WERI-Rb-1 (cell line): ENCODE measurements around the gene UBR3.
"Not testable (repeated sequence)": the region's sequence is repeated elsewhere in the genome, so short reads cannot be mapped to it uniquely, and the experiment has no call there.

Experiments
- DNase-seq: peaks from one replicate; pipeline ENCODE4 v3.0.0-alpha.2; 2020
- H3K27ac ChIP-seq: fragments of 250-450 bp; sonication (Bioruptor Pico); 2 replicates; pipeline ENCODE4 v1.5.1; 2020; ENCODE audit warnings: mild to moderate bottlenecking, moderate library complexity
- H3K27me3 ChIP-seq: fragments of 250-450 bp; sonication (Bioruptor Pico); 2 replicates; pipeline ENCODE4 v1.5.1; 2021; ENCODE audit warnings: mild to moderate bottlenecking, low read depth, moderate library complexity; ENCODE audit not compliant: insufficient read depth, severe bottlenecking
- H3K36me3 ChIP-seq: fragments of 250-450 bp; sonication (Bioruptor Pico); 2 replicates; pipeline ENCODE4 v1.5.1; 2020; ENCODE audit warnings: mild to moderate bottlenecking, moderate library complexity
- H3K4me3 ChIP-seq: 2 replicates; pipeline ENCODE4 v1.5.1; 2011; ENCODE audit warnings: low read depth, mild to moderate bottlenecking, control low read depth, low read length
- H3K9me3 ChIP-seq: fragments of 250-450 bp; sonication (Bioruptor Pico); 2 replicates; pipeline ENCODE4 v1.5.1; 2021; ENCODE audit warnings: mild to moderate bottlenecking, moderate library complexity; ENCODE audit not compliant: severe bottlenecking
- CTCF ChIP-seq: IDR thresholded peaks from 2 replicates; pipeline ENCODE4 v1.5.1; 2011; ENCODE audit warnings: low read depth, mild to moderate bottlenecking, control low read depth, inconsistent platforms, low read length

UBR3 gene

DNA sequence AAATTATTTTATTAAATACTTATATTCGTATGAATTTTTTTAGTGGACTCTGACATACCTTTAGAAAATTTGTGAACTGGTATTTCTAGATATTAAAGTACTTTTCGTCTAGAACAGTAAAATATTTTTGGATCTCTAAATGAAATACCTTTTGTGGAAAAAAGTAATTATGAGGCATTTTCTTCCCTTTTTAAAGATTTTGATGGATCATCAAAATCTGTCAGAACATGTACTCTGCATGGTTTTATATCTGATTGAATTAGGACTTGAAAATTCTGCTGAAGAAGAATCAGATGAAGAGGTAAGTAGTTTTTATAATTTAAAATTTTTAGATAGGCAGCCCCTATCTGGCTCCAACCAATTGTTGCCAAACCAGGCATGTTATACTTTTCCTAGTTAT, 118.8 kb downstream of the UBR3 start:
- Histone ChIP-seq H3K27me3 (no peaks in the 10 kb centered on the region), H3K9me3 (no peaks in the 10 kb centered on the region), H3K36me3 (peaks cover 7% of the 10 kb centered on the region; the same call in 1 of the 2 replicates), H3K27ac (no peak overlapping the region), H3K4me3 (no peak overlapping the region)
- no peak for TF ChIP-seq CTCF
- no peak for DNase-seq

DNA sequence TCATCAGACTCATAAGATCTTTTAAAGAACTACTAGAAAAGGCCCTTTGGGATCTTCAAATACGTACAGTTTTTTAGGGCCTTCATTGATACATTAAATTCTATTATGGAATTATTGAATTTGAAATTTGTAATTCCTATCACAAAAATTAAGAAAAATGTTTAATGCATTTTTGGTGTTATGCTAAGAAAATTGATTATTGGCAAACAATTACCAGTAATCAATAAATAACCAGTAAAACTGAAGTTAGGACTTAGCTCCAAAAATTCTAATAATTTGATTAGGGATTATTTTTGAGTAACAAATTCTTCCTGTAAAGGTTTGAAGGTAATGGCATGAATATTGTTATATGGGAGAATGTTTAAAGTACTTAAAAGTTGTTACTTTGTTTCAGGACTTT, 119.3 kb downstream of the UBR3 start:
- no peak for TF ChIP-seq CTCF
- no peak for DNase-seq
- Histone ChIP-seq H3K27ac (no peak overlapping the region), H3K27me3 (no peaks in the 10 kb centered on the region), H3K9me3 (no peaks in the 10 kb centered on the region), H3K36me3 (peaks cover 7% of the 10 kb centered on the region; the same call in 1 of the 2 replicates), H3K4me3 (no peak overlapping the region)

DNA sequence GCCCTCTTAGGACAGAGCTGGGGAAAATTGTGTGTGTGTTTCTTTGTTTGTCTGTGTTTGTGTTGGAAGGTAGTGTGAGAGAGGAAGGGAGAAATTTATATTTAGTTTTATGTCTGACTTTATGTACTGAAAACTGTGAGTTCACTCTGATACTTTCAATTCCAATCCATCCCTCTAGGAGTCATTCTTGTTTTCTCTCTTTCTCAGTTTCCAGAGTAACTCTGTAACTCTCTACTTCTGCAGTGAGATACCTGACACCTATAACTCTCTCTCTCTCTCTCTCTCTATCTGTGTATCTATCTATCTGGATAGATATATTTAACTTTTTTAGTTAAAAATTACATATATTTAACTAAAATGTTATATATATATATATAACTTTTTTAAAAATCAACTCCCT, 128.7 kb downstream of the UBR3 start:
- H3K27me3 ChIP-seq = no peaks in the 10 kb centered on the region

GRCh38 chr2:169957219-169957618, 130.0 kb downstream of the UBR3 start:
- peaks cover 13% of the 10 kb centered on the region for H3K36me3 ChIP-seq
- not testable (repeated sequence) for H3K27ac ChIP-seq, H3K27me3 ChIP-seq, DNase-seq, H3K4me3 ChIP-seq, H3K9me3 ChIP-seq

More for the DNA sequence above, 128.7 kb downstream of the UBR3 start:
- Histone ChIP-seq H3K36me3 (peaks cover 13% of the 10 kb centered on the region), H3K9me3 (no peaks in the 10 kb centered on the region), H3K27ac (no peak overlapping the region), H3K4me3 (no peak overlapping the region)
- TF ChIP-seq CTCF = no peak
- DNase-seq = no peak

- Histone ChIP-seq H3K36me3 (peaks cover 18% of the 10 kb centered on the region), H3K27ac (no peak overlapping the region; the same call in 1 of the 2 replicates)
- DNase-seq = no peak
Observed at GRCh38 chr2:169961911-169962310, 134.7 kb downstream of the UBR3 start.

GRCh38 chr2:169963786-169964185, 136.5 kb downstream of the UBR3 start:
- DNase-seq = no peak
- Histone ChIP-seq H3K4me3 (no peak overlapping the region), H3K27me3 (no peaks in the 10 kb centered on the region), H3K9me3 (no peaks in the 10 kb centered on the region), H3K27ac (no peak overlapping the region), H3K36me3 (peaks cover 16% of the 10 kb centered on the region)
- TF ChIP-seq CTCF = no peak

More at GRCh38 chr2:169961911-169962310, 134.7 kb downstream of the UBR3 start:
- no peak for TF ChIP-seq CTCF
- no peak overlapping the region for H3K4me3 ChIP-seq
- no peaks in the 10 kb centered on the region for H3K9me3 ChIP-seq
- no peaks in the 10 kb centered on the region for H3K27me3 ChIP-seq
